ENCODE data around the gene MRPS23. TPM values are rescaled to one million over a fixed set of nuclear protein-coding genes. Genes with fewer than 3 reads are reported as not detected.

Gene MRPS23
- total and polyA plus RNA-seq, 9 of the 15 experiments (the other 6 are each of a cell fraction or from before 2014, with no cell fraction given) = 59.1 to 298 (median 98.8) TPM

DNA sequence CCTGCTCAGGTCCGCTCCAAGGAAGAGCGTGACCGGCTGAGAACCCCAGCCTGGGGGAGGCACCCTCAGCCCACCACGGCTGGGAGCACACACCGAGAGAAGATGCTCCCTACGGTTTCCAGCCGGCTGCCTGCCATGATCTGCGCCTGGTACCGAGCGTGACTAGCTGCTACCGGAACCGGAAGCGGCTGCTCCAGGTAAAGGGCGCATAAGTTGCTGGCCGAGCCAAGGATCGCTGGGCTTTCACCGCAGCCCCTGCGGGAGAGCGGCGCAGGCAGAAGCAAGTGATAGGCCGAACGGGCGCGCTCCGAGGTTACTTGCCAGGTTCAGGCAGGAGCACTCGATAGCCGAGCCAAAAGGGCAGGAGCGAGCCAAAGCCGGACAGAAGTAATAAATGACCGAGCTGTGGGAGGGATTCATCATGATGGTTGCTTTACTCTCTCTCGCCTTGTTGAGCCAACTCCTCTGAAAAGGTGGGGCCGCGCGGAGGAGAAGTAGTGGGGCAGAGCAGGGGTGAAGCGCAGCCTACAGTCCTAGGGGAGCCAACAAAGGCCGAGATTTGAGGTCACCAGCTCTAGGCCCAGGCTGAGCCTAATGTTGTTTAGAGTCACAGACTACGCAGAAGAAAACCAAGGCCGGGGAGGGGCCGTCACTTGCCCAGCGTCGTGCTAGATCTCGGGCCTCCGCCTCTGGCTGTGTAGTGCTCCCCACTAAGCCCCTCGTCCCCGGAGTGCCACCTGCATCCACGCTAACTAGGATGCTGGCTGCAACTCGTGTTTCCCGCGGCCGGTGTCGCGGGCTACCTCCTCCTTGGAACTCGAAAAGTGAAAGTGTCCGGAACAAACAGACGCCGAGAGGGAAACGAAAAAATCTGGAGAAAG is at the start of gene MRPS23 (continued):
- TF ChIP-seq, protein P1, sequence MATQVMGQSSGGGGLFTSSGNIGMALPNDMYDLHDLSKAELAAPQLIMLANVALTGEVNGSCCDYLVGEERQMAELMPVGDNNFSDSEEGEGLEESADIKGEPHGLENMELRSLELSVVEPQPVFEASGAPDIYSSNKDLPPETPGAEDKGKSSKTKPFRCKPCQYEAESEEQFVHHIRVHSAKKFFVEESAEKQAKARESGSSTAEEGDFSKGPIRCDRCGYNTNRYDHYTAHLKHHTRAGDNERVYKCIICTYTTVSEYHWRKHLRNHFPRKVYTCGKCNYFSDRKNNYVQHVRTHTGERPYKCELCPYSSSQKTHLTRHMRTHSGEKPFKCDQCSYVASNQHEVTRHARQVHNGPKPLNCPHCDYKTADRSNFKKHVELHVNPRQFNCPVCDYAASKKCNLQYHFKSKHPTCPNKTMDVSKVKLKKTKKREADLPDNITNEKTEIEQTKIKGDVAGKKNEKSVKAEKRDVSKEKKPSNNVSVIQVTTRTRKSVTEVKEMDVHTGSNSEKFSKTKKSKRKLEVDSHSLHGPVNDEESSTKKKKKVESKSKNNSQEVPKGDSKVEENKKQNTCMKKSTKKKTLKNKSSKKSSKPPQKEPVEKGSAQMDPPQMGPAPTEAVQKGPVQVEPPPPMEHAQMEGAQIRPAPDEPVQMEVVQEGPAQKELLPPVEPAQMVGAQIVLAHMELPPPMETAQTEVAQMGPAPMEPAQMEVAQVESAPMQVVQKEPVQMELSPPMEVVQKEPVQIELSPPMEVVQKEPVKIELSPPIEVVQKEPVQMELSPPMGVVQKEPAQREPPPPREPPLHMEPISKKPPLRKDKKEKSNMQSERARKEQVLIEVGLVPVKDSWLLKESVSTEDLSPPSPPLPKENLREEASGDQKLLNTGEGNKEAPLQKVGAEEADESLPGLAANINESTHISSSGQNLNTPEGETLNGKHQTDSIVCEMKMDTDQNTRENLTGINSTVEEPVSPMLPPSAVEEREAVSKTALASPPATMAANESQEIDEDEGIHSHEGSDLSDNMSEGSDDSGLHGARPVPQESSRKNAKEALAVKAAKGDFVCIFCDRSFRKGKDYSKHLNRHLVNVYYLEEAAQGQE (IDR thresholded peaks at IDR 0.05; ENCODE audit: borderline replicate concordance) = peak; percentile 100
- TF ChIP-seq, protein P1 (CRISPR knock-in tag; IDR thresholded peaks at IDR 0.05; ENCODE audit: low read depth) = no peak
- TF ChIP-seq, protein P2, sequence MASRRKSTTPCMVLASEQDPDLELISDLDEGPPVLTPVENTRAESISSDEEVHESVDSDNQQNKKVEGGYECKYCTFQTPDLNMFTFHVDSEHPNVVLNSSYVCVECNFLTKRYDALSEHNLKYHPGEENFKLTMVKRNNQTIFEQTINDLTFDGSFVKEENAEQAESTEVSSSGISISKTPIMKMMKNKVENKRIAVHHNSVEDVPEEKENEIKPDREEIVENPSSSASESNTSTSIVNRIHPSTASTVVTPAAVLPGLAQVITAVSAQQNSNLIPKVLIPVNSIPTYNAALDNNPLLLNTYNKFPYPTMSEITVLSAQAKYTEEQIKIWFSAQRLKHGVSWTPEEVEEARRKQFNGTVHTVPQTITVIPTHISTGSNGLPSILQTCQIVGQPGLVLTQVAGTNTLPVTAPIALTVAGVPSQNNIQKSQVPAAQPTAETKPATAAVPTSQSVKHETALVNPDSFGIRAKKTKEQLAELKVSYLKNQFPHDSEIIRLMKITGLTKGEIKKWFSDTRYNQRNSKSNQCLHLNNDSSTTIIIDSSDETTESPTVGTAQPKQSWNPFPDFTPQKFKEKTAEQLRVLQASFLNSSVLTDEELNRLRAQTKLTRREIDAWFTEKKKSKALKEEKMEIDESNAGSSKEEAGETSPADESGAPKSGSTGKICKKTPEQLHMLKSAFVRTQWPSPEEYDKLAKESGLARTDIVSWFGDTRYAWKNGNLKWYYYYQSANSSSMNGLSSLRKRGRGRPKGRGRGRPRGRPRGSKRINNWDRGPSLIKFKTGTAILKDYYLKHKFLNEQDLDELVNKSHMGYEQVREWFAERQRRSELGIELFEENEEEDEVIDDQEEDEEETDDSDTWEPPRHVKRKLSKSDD (conservative IDR thresholded peaks at IDR 0.05; ENCODE audit: low read length) = no peak
- peak; percentile 94 for TF ChIP-seq ESRRA (IDR thresholded peaks at IDR 0.05; ENCODE audit: borderline replicate concordance, low read depth)
- TF ChIP-seq ATF7 (IDR thresholded peaks at IDR 0.05) = peak; percentile 88
- TF ChIP-seq, protein P3, sequence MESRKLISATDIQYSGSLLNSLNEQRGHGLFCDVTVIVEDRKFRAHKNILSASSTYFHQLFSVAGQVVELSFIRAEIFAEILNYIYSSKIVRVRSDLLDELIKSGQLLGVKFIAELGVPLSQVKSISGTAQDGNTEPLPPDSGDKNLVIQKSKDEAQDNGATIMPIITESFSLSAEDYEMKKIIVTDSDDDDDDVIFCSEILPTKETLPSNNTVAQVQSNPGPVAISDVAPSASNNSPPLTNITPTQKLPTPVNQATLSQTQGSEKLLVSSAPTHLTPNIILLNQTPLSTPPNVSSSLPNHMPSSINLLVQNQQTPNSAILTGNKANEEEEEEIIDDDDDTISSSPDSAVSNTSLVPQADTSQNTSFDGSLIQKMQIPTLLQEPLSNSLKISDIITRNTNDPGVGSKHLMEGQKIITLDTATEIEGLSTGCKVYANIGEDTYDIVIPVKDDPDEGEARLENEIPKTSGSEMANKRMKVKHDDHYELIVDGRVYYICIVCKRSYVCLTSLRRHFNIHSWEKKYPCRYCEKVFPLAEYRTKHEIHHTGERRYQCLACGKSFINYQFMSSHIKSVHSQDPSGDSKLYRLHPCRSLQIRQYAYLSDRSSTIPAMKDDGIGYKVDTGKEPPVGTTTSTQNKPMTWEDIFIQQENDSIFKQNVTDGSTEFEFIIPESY (CRISPR knock-in tag; IDR thresholded peaks at IDR 0.05) = peak; percentile 59; the same call in 1 of the 2 replicates
- no peak for TF ChIP-seq HDAC6 (IDR thresholded peaks at IDR 0.05; ENCODE audit: low read depth, low read length)
- peak; percentile 48 to 93; a peak in 3 of 4 replicates for TF ChIP-seq RCOR1 (IDR thresholded peaks at IDR 0.05; ENCODE audit: borderline replicate concordance in 1 of 2, low read depth in 2 of 2, low read length in 2 of 2)
- peak; percentile 94 for TF ChIP-seq SIN3B (IDR thresholded peaks at IDR 0.05; ENCODE audit: low read depth)
- peak; percentile 36; the same call in 1 of the 2 replicates for TF ChIP-seq DMBX1 (CRISPR knock-in tag; IDR thresholded peaks at IDR 0.05; ENCODE audit: borderline replicate concordance)
- TF ChIP-seq, protein P4, sequence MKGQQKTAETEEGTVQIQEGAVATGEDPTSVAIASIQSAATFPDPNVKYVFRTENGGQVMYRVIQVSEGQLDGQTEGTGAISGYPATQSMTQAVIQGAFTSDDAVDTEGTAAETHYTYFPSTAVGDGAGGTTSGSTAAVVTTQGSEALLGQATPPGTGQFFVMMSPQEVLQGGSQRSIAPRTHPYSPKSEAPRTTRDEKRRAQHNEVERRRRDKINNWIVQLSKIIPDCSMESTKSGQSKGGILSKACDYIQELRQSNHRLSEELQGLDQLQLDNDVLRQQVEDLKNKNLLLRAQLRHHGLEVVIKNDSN (CRISPR knock-in tag; IDR thresholded peaks at IDR 0.05) = no peak
- peak; percentile 88 for TF ChIP-seq CREM (IDR thresholded peaks at IDR 0.05; ENCODE audit: low read depth)
- TF ChIP-seq ATF1 (CRISPR knock-in tag; IDR thresholded peaks at IDR 0.05) = no peak
- TF ChIP-seq ATF1 (tag; IDR thresholded peaks at IDR 0.05) = peak; percentile 81

Data from K562 (cell line).